ENCODE results near the gene FGF16.
A peak's percentile ranks its signal among the peaks of the same experiment; 100 is the strongest.
"Not testable (repeated sequence)": the region's sequence is repeated elsewhere in the genome, so short reads cannot be mapped to it uniquely, and the experiment has no call there.

The FGF16 gene

DNA sequence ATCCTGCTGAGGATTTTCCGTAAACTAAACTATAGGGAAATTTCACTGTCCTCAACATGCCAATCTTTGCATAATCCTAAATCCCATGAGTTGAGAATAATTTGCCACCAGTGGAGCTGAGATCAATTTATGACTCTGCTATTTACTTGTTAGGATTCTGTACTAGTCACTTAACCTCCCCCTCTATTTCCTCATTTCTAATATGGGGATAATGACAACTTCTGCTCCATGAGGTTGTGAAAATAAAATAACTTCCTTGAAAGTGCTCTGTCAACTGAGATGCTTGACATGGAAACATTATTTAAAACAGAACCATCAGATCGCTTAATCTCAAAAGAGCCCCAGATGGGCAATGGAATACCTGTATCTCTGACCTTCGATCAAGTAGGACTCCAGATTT is 2.6 kb upstream of the FGF16 start:
- Histone ChIP-seq H3K4me3 (ENCODE audit: low read depth, low read length) (no peak overlapping the region), H3K36me3 (ENCODE audit: control insufficient read depth, insufficient read depth, low read length) (no peaks in the 10 kb centered on the region), H3K4me1 (ENCODE audit: control insufficient read depth, insufficient read depth, low read length) (peaks cover 5% of the 10 kb centered on the region; the same call in 1 of the 2 replicates), H3K27me3 (ENCODE audit: control insufficient read depth, insufficient read depth, low read length) (peaks cover 45% of the 10 kb centered on the region), H3K9ac (ENCODE audit: low read length) (no peak overlapping the region), H3K27ac (ENCODE audit: low read depth, low read length) (no peak overlapping the region), H3K9me3 (ENCODE audit: control insufficient read depth, insufficient read depth, low read depth, low read length) (peaks cover 5% of the 10 kb centered on the region; the same call in 1 of the 2 replicates)

DNA sequence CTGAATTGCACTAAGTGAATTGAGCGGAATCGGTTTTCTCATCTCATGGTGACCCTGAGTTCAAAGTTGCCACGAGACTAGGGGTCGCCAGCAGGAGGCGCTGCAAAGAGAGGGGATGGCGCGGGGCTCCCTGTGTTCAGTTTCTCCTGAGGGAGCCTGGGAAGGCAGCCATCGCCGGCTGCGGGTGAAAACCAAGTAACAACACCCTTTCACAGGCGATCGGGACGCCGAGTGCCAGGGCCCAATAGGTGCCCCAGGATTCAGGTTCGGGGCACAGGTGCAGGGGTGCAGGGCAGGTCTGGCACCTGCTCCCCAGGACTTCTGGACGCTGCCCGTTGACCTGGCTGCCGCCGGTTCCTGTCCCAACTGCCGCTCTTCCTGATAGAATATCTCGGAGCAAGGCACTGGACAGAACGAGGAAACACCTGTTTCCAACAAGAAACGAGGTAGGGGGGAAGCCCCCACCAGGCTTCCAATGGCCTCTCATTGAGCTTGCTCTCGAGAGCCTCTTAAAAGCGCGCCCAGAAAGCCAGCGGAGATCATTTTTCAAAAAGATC is 1.1 kb upstream of the FGF16 start:
- Histone ChIP-seq H3K4me3 (ENCODE audit: low read depth, low read length) (peak overlapping the region; percentile 68), H3K27me3 (ENCODE audit: control insufficient read depth, insufficient read depth, low read length) (peaks cover 45% of the 10 kb centered on the region), H3K9me3 (ENCODE audit: control insufficient read depth, insufficient read depth, low read depth, low read length) (peaks cover 11% of the 10 kb centered on the region; the same call in 1 of the 2 replicates), H3K9ac (ENCODE audit: low read length) (peak overlapping the region; percentile 21), H3K27ac (ENCODE audit: low read depth, low read length) (no peak overlapping the region), H3K4me1 (ENCODE audit: control insufficient read depth, insufficient read depth, low read length) (peaks cover 5% of the 10 kb centered on the region; the same call in 1 of the 2 replicates), H3K36me3 (ENCODE audit: control insufficient read depth, insufficient read depth, low read length) (no peaks in the 10 kb centered on the region)

DNA sequence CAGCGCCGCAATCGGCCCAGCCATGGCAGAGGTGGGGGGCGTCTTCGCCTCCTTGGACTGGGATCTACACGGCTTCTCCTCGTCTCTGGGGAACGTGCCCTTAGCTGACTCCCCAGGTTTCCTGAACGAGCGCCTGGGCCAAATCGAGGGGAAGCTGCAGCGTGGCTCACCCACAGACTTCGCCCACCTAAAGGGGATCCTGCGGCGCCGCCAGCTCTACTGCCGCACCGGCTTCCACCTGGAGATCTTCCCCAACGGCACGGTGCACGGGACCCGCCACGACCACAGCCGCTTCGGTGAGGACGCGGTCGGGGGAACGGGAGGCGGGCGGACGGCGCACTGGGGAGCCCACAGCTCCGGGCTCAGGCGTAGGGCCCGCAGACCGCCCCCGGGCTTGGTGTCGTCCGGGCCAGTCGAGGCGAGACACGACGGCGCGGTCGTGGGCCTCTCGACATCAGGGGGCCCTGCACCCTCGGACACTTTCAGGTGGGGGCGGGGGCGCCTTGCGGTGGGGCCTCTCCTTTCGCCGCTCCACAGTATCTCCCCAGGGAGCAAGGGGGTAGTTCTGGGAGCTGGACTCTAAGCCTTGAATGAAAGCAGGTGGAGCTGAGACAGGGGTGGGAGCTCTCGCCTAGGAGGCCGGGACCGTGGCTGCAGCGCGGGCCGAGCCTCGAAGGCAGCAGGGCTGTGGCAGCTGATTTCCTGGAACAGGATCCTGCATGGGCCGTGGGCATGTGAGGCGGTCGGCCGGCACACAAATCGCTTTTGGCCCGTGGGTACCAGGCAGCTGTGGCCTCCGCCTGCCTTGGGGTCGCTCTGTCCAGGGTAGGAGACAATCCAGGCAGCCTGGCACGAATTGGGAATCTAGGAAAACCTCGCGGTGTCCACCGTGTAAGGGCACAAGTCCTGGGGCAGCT is 722 bp downstream of the FGF16 start:
- peaks cover 9% of the 10 kb centered on the region; the same call in 1 of the 2 replicates for H3K9me3 ChIP-seq (ENCODE audit: control insufficient read depth, insufficient read depth, low read depth, low read length)
- H3K4me1 ChIP-seq (ENCODE audit: control insufficient read depth, insufficient read depth, low read length): no peaks in the 10 kb centered on the region
- H3K9ac ChIP-seq (ENCODE audit: low read length): peak overlapping the region; percentile 61
- peaks cover 45% of the 10 kb centered on the region for H3K27me3 ChIP-seq (ENCODE audit: control insufficient read depth, insufficient read depth, low read length)
- no peak overlapping the region for H3K27ac ChIP-seq (ENCODE audit: low read depth, low read length)
- peak overlapping the region; percentile 68 for H3K4me3 ChIP-seq (ENCODE audit: low read depth, low read length)
- no peaks in the 10 kb centered on the region for H3K36me3 ChIP-seq (ENCODE audit: control insufficient read depth, insufficient read depth, low read length)

DNA sequence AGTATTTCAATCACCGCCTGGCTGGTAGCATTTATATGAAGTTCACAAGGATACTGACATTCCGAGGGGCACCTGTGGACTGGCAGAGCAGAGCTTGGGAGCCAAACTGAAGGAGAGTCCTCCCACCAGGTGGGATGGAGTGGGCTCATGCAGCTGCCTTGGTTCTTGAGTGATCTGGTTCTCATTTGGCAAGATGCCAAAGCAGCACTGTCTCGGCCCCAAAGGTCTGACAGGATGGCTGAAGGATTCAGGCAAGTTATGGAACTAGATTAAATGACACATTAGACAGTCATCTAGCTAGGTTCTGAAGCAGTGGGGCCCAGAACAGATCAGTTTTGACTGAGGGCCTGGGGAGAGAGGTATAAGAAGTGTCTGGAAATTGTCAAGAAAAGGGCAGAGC is 3.2 kb downstream of the FGF16 start:
- H3K4me1 ChIP-seq (ENCODE audit: control insufficient read depth, insufficient read depth, low read length): no peaks in the 10 kb centered on the region
- H3K4me3 ChIP-seq (ENCODE audit: low read depth, low read length): no peak overlapping the region
- H3K9me3 ChIP-seq (ENCODE audit: control insufficient read depth, insufficient read depth, low read depth, low read length): peaks cover 9% of the 10 kb centered on the region; the same call in 1 of the 2 replicates
- H3K27me3 ChIP-seq (ENCODE audit: control insufficient read depth, insufficient read depth, low read length): peaks cover 38% of the 10 kb centered on the region
- H3K36me3 ChIP-seq (ENCODE audit: control insufficient read depth, insufficient read depth, low read length): no peaks in the 10 kb centered on the region; the same call in 1 of the 2 replicates
- no peak overlapping the region for H3K9ac ChIP-seq (ENCODE audit: low read length)
- H3K27ac ChIP-seq (ENCODE audit: low read depth, low read length): no peak overlapping the region

DNA sequence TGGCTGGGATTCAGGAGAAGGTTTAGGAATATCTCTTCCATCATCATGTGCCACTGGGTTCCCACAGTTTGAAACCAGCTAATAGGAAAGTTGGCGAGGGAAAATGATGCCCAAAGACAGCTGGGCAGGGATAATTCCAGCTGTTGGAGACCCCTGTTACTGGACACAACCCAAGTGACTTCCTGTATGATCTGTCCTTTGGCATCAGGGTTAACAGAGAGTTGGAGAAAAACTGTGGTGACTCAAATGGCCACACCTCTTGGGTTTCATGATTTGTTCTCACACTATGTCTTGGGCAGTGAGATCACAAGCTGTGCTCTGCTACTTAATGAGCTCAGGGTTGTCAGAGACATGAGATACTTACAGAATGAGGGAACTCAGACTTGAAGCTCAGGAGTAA is 3.8 kb downstream of the FGF16 start:
- H3K9me3 ChIP-seq (ENCODE audit: control insufficient read depth, insufficient read depth, low read depth, low read length): peaks cover 9% of the 10 kb centered on the region; the same call in 1 of the 2 replicates
- no peaks in the 10 kb centered on the region; the same call in 1 of the 2 replicates for H3K36me3 ChIP-seq (ENCODE audit: control insufficient read depth, insufficient read depth, low read length)
- peaks cover 34% of the 10 kb centered on the region for H3K27me3 ChIP-seq (ENCODE audit: control insufficient read depth, insufficient read depth, low read length)
- no peaks in the 10 kb centered on the region for H3K4me1 ChIP-seq (ENCODE audit: control insufficient read depth, insufficient read depth, low read length)
- no peak overlapping the region for H3K4me3 ChIP-seq (ENCODE audit: low read depth, low read length)
- no peak overlapping the region for H3K27ac ChIP-seq (ENCODE audit: low read depth, low read length)
- H3K9ac ChIP-seq (ENCODE audit: low read length): no peak overlapping the region

DNA sequence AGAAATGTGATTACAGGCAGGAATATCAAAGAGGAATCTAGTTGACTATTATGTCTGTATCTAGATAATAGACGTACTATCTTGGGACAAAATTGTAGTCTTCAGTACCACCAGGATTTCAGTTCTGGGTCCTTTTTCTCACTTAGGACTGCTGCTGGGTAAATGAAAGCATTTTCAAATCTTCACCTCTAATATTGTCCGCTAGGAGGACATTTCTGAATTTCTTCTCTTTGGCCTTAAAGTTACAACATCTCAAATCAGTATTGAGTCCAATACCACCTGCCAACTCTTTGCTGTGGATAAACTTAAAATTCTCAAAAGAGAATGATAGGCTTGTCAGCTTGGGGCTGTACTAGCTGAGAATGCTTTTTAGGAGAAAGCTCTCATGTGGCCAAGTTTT is 6.0 kb downstream of the FGF16 start:
- Histone ChIP-seq H3K27ac (ENCODE audit: low read depth, low read length) (no peak overlapping the region), H3K27me3 (ENCODE audit: control insufficient read depth, insufficient read depth, low read length) (peaks cover 12% of the 10 kb centered on the region), H3K36me3 (ENCODE audit: control insufficient read depth, insufficient read depth, low read length) (no peaks in the 10 kb centered on the region; the same call in 1 of the 2 replicates), H3K9me3 (ENCODE audit: control insufficient read depth, insufficient read depth, low read depth, low read length) (peaks cover 9% of the 10 kb centered on the region; the same call in 1 of the 2 replicates), H3K4me1 (ENCODE audit: control insufficient read depth, insufficient read depth, low read length) (peaks cover under 1% of the 10 kb centered on the region; the same call in 1 of the 2 replicates), H3K4me3 (ENCODE audit: low read depth, low read length) (no peak overlapping the region), H3K9ac (ENCODE audit: low read length) (no peak overlapping the region)

DNA sequence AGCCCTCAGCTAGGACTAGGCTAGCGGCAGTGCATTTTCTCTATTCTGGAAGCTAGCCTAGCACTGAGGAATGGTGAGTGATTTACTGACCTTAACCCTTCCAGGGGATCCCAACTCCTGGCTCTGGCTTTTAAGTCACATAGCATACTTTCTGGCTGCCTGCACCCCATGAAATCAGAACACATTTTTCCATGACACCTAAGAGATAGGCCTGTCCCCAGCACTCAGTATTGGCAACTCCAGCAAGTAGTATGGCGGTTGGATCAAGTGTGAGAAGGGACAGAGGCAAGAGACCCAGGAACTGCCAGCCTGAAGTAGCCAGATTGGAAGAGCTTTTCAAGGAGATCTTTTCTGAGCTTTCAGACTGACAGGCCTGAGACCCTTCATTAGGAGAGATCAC is 8.2 kb downstream of the FGF16 start:
- H3K9me3 ChIP-seq (ENCODE audit: control insufficient read depth, insufficient read depth, low read depth, low read length): peaks cover 7% of the 10 kb centered on the region; the same call in 1 of the 2 replicates
- H3K4me3 ChIP-seq (ENCODE audit: low read depth, low read length): no peak overlapping the region
- no peak overlapping the region for H3K9ac ChIP-seq (ENCODE audit: low read length)
- peaks cover 4% of the 10 kb centered on the region; the same call in 1 of the 2 replicates for H3K4me1 ChIP-seq (ENCODE audit: control insufficient read depth, insufficient read depth, low read length)
- no peaks in the 10 kb centered on the region for H3K27me3 ChIP-seq (ENCODE audit: control insufficient read depth, insufficient read depth, low read length)
- no peaks in the 10 kb centered on the region; the same call in 1 of the 2 replicates for H3K36me3 ChIP-seq (ENCODE audit: control insufficient read depth, insufficient read depth, low read length)
- H3K27ac ChIP-seq (ENCODE audit: low read depth, low read length): no peak overlapping the region

DNA sequence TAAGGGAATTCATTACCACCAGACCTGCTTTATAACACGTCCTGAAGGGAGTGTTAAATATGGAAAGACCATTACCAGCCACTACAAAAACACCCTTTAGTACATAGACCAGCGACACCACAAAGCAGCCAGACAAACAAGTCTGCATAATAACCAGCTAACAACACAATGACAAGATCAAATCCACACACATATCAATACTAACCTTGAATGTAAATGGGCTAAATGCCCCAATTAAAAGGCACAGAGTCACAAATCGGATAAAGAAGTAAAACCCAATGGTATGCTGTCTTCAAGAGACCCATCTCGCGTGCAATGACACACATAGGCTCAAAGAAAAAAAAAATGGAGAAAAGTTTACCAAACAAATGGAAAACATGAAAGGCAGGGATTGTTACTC is 36.9 kb downstream of the FGF16 start:
- H3K27me3 ChIP-seq (ENCODE audit: control insufficient read depth, insufficient read depth, low read length): no peaks in the 10 kb centered on the region
- no peak overlapping the region for H3K9ac ChIP-seq (ENCODE audit: low read length)
- H3K9me3 ChIP-seq (ENCODE audit: control insufficient read depth, insufficient read depth, low read depth, low read length): peaks cover 41% of the 10 kb centered on the region
- H3K4me1 ChIP-seq (ENCODE audit: control insufficient read depth, insufficient read depth, low read length): no peaks in the 10 kb centered on the region
- H3K36me3 ChIP-seq (ENCODE audit: control insufficient read depth, insufficient read depth, low read length): no peaks in the 10 kb centered on the region
- no peak overlapping the region for H3K4me3 ChIP-seq (ENCODE audit: low read depth, low read length)
- no peak overlapping the region for H3K27ac ChIP-seq (ENCODE audit: low read depth, low read length)

DNA sequence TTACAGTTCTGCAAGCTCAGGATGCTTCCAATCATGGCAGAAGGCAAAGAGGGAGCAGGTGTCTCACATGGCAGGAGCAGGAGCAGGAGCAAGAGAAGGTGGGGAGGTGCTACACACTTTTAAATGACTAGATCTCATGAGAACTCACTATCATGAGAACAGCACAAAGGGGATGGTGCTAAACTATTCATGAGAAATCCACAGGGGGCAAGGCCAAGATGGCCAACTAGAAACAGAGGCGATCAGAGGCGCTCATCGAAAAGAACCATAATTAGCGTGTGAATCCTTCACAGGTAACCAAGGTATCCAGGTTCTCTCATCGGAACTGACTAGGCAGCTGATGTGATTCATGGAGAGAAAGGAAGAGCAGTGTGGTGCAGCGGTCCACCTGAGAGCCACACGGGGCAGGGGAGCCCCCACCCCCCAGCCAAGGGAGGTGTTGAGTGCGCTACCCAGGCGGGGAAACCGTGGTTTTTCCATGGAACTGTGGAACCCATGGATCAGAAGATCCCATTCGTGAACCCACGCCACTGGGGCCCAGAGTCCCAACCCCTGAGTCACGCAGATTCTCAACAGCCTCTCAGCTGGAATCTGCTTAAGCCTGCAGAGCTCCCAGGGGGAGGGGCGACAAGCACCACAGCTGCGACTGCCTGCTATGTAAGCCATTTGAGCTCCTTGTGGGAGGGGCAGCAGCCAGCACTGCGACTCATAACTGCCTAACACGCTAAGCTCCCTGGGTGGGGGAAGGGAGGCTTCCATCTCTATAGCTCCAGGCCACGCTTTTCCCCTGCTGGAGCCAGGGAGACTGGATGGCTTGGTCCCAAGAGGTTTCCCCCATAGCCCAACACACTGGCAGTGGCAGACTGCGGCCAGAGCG is 46.7 kb downstream of the FGF16 start:
- peak overlapping the region; percentile 80; the same call in 1 of the 2 replicates for H3K27ac ChIP-seq (ENCODE audit: low read depth, low read length)
- peaks cover 20% of the 10 kb centered on the region for H3K4me1 ChIP-seq (ENCODE audit: control insufficient read depth, insufficient read depth, low read length)

DNA sequence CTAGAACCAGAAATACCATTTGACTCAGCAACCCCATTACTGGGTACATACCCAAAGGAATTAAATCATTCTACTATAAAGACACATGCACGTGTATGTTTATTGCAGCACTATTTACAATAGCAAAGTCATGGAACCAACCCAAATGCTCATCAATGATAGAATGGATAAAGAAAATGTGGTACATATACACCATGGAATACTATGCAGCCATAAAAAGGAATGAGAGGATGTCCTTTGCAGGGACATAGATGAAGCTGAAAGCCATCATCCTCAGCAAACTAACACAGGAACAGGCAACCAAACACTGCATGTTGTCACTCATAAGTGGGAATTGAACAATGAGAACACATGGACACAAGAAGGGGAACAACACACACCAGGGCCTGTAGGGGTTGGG is 53.0 kb downstream of the FGF16 start:
- H3K4me1 ChIP-seq (ENCODE audit: control insufficient read depth, insufficient read depth, low read length); H3K27ac ChIP-seq (ENCODE audit: low read depth, low read length); H3K9ac ChIP-seq (ENCODE audit: low read length); H3K4me3 ChIP-seq (ENCODE audit: low read depth, low read length); H3K27me3 ChIP-seq (ENCODE audit: control insufficient read depth, insufficient read depth, low read length); H3K36me3 ChIP-seq (ENCODE audit: control insufficient read depth, insufficient read depth, low read length); H3K9me3 ChIP-seq (ENCODE audit: control insufficient read depth, insufficient read depth, low read depth, low read length): not testable (repeated sequence)

More for the DNA sequence above, 46.7 kb downstream of the FGF16 start:
- Histone ChIP-seq H3K36me3 (ENCODE audit: control insufficient read depth, insufficient read depth, low read length) (no peaks in the 10 kb centered on the region), H3K27me3 (ENCODE audit: control insufficient read depth, insufficient read depth, low read length) (no peaks in the 10 kb centered on the region), H3K9me3 (ENCODE audit: control insufficient read depth, insufficient read depth, low read depth, low read length) (peaks cover 13% of the 10 kb centered on the region), H3K4me3 (ENCODE audit: low read depth, low read length) (peak overlapping the region; percentile 54), H3K9ac (ENCODE audit: low read length) (peak overlapping the region; percentile 87)
